Osteocyte (in vitro differentiated cells): ENCODE results near the gene SLC39A13. TPM values are rescaled to one million over a fixed set of nuclear protein-coding genes. Genes with fewer than 3 reads are reported as not detected.

ENCODE experiments used
- DNase-seq: peaks from one replicate; pipeline ENCODE4 v3.0.0; 2021; ENCODE audit warnings: mixed read lengths; ENCODE audit not compliant: unreplicated experiment; ENCODE audit errors: extremely low spot score
- H3K27ac Mint-ChIP-seq: one replicate; pipeline ENCODE4 v1.8.0; 2021; ENCODE audit warnings: mild to moderate bottlenecking, mixed read lengths; ENCODE audit not compliant: unreplicated experiment
- H3K27me3 Mint-ChIP-seq: one replicate; pipeline ENCODE4 v1.8.0; 2021; ENCODE audit warnings: mixed read lengths; ENCODE audit not compliant: unreplicated experiment
- H3K36me3 Mint-ChIP-seq: one replicate; pipeline ENCODE4 v1.8.0; 2021; ENCODE audit warnings: mixed read lengths; ENCODE audit not compliant: unreplicated experiment
- H3K4me1 Mint-ChIP-seq: one replicate; pipeline ENCODE4 v1.8.0; 2021; ENCODE audit warnings: mixed read lengths; ENCODE audit not compliant: unreplicated experiment
- H3K4me3 Mint-ChIP-seq: one replicate; pipeline ENCODE4 v1.8.0; 2021; ENCODE audit warnings: mild to moderate bottlenecking, moderate library complexity, mixed read lengths; ENCODE audit not compliant: unreplicated experiment
- H3K9me3 Mint-ChIP-seq: one replicate; pipeline ENCODE4 v1.8.0; 2021; ENCODE audit warnings: mixed read lengths; ENCODE audit not compliant: unreplicated experiment
- CTCF ChIP-seq: fragments of 200-600 bp; sonication (generic); IDR thresholded peaks from 2 replicates; pipeline ENCODE4 v1.5.0; 2021; ENCODE audit warnings: antibody characterized with exemption, mild to moderate bottlenecking, moderate library complexity
- total RNA-seq: library from RNA; stranded (reverse); gene quantifications from 2 replicates; pipeline ENCODE4 v1.2.1, GENCODE V29; 2021

The SLC39A13 gene
- total RNA-seq, 1 donor from 2014 or later, result 98.7 TPM

- no peak for TF ChIP-seq CTCF
- no peak for DNase-seq
- Mint-ChIP-seq H3K9me3 (no peaks in the 10 kb centered on the region), H3K36me3 (no peaks in the 10 kb centered on the region), H3K27me3 (peaks cover 12% of the 10 kb centered on the region), H3K4me1 (no peaks in the 10 kb centered on the region), H3K4me3 (no peak overlapping the region), H3K27ac (no peak overlapping the region)
Measured at GRCh38 chr11:47361419-47361818, 47.0 kb upstream of the SLC39A13 start.

DNA sequence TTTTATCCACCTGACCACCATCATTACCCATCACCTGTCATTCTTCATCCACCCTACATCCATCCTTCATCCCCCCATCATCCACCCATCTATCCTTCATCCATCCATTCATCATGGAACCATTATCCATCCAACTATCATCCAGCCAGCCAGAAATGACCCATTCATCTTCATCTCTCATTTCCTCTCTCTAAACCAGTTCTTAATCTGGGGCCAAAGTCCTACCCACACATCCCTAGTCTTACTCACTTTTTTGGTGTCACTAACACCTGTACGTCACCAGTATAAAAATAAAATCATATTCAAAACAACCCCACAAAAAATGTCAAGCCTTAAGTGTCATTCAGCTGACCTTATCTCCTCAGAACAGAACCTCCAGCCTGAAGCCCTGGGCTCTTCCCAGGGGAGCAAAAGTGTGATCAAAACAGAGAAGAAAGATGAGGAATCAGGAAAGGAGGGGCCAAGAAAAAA, 42.3 kb upstream of the SLC39A13 start:
- peaks cover 29% of the 10 kb centered on the region for H3K27me3 Mint-ChIP-seq
- H3K4me3 Mint-ChIP-seq, result no peak overlapping the region
- no peaks in the 10 kb centered on the region for H3K9me3 Mint-ChIP-seq
- H3K27ac Mint-ChIP-seq, result no peak overlapping the region
- no peaks in the 10 kb centered on the region for H3K36me3 Mint-ChIP-seq
- H3K4me1 Mint-ChIP-seq, result no peaks in the 10 kb centered on the region
- DNase-seq, result no peak
- TF ChIP-seq CTCF, result no peak

GRCh38 chr11:47369676-47370075, 38.7 kb upstream of the SLC39A13 start:
- H3K27ac Mint-ChIP-seq, result no peak overlapping the region
- no peak for TF ChIP-seq CTCF
- H3K36me3 Mint-ChIP-seq, result no peaks in the 10 kb centered on the region
- no peaks in the 10 kb centered on the region for H3K9me3 Mint-ChIP-seq
- DNase-seq, result no peak
- H3K4me1 Mint-ChIP-seq, result no peaks in the 10 kb centered on the region
- H3K4me3 Mint-ChIP-seq, result no peak overlapping the region
- peaks cover 26% of the 10 kb centered on the region for H3K27me3 Mint-ChIP-seq

- Mint-ChIP-seq H3K4me1 (no peaks in the 10 kb centered on the region), H3K9me3 (no peaks in the 10 kb centered on the region), H3K36me3 (no peaks in the 10 kb centered on the region), H3K27me3 (peaks cover 14% of the 10 kb centered on the region), H3K4me3 (no peak overlapping the region), H3K27ac (no peak overlapping the region)
- no peak for DNase-seq
- TF ChIP-seq CTCF, result no peak
Measured at GRCh38 chr11:47372422-47372821, 36.0 kb upstream of the SLC39A13 start.

DNA sequence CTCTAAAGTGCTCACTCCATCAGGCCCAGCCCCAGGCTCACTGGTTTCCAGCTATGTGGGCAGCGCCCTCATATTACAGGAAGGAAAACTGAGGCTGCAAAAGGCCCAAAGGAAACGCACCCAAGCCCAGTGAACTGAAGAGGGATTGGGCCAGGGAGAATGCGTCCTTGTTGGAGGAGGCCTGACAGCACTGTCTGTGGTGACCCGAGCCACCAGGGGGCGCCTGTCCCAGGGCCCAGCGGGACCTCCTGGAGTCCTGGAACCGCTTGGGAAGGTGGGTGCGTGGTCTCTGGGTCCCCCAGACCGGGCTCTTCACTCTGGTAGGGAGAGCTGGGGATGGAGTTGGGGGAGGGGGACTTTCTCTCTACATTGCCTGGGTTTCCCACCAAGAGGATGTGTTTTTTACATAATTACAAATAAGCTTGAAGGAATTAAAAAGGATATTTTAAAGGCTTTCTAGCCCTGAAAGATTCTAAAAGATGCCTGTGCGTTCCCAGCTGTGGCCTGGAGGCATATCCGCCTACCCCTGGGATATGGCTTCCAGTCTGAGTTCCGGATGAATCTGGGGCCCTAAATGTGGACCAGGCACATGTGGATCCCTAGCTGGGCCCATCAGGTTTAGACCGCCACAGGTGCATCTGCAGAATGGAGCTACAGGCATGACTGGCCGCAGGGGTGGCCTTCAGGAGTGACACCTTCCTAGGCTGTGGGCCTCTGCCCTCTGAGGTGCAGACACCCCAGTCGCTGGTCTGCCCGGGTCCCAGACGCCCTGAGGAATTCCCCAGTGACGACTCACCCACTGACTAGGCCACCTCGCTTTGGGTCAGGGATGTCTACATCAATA, 34.3 kb upstream of the SLC39A13 start:
- TF ChIP-seq CTCF, result peak; percentile 93
- Mint-ChIP-seq H3K9me3 (no peaks in the 10 kb centered on the region), H3K27me3 (peaks cover 8% of the 10 kb centered on the region), H3K4me1 (no peaks in the 10 kb centered on the region), H3K27ac (no peak overlapping the region), H3K36me3 (no peaks in the 10 kb centered on the region), H3K4me3 (no peak overlapping the region)
- peak; percentile 94 for DNase-seq
